SK-N-SH treated with all-trans-retinoic acid at 6 μM for 48 hours (cell line): ENCODE data around the gene AATF.

ENCODE experiments used
- ATAC-seq: fragments of 200-7000 bp; cut with Tn5 transposase; 3 replicates; pipeline ENCODE4 v1.9.1; 2020; ENCODE audit warnings: mild to moderate bottlenecking, moderate library complexity
- ARNTL ChIP-seq: fragments of 450-650 bp; formaldehyde crosslinking; IDR thresholded peaks from 2 replicates; pipeline ENCODE4 v1.5.0; 2020; ENCODE audit warnings: low read depth, mild to moderate bottlenecking, moderate library complexity, borderline replicate concordance
- BACH2 ChIP-seq: fragments of 250-450 bp; sonication (Bioruptor Pico); IDR thresholded peaks from 2 replicates; pipeline ENCODE4 v1.9.0; 2021; ENCODE audit warnings: mild to moderate bottlenecking, borderline replicate concordance
- CSDC2 ChIP-seq: fragments of 250-450 bp; sonication (Bioruptor Pico); IDR thresholded peaks from 2 replicates; pipeline ENCODE4 v1.5.0; 2020; ENCODE audit warnings: mild to moderate bottlenecking, moderate library complexity
- ESRRG ChIP-seq: fragments of 250-450 bp; sonication (Bioruptor Pico); IDR thresholded peaks from 2 replicates; pipeline ENCODE4 v1.6.1; 2021; ENCODE audit warnings: mild to moderate bottlenecking
- GLIS3 ChIP-seq: fragments of 250-450 bp; sonication (Bioruptor Pico); IDR thresholded peaks from 2 replicates; pipeline ENCODE4 v1.5.0; 2020; ENCODE audit warnings: mild to moderate bottlenecking, moderate library complexity
- ISL1 ChIP-seq: fragments of 250-450 bp; sonication (Bioruptor Pico); IDR thresholded peaks from 2 replicates; pipeline ENCODE4 v2.1.2; 2022; ENCODE audit warnings: mild to moderate bottlenecking, moderate library complexity
- OSR1 ChIP-seq: fragments of 250-450 bp; sonication (Bioruptor Pico); IDR thresholded peaks from 2 replicates; pipeline ENCODE4 v1.8.0; 2022; ENCODE audit warnings: moderate library complexity, mild to moderate bottlenecking, inconsistent platforms
- PPARA ChIP-seq: fragments of 250-450 bp; sonication (Bioruptor Pico); IDR thresholded peaks from 2 replicates; pipeline ENCODE4 v1.5.0; 2020; ENCODE audit warnings: mild to moderate bottlenecking, borderline replicate concordance
- RARB ChIP-seq: fragments of 250-450 bp; sonication (Bioruptor Pico); IDR thresholded peaks from 2 replicates; pipeline ENCODE4 v1.8.0; 2021; ENCODE audit warnings: mild to moderate bottlenecking, moderate library complexity
- TCF4 ChIP-seq: fragments of 250-450 bp; sonication (Bioruptor Pico); IDR thresholded peaks from 2 replicates; pipeline ENCODE4 v1.8.0; 2021; ENCODE audit warnings: mild to moderate bottlenecking, moderate library complexity, borderline replicate concordance
- TOX ChIP-seq: fragments of 250-450 bp; sonication (Bioruptor Pico); IDR thresholded peaks from 2 replicates; pipeline ENCODE4 v1.8.0; 2021; ENCODE audit warnings: mild to moderate bottlenecking, moderate library complexity, borderline replicate concordance
- ZC3H10 ChIP-seq: fragments of 250-450 bp; sonication (Bioruptor Pico); IDR thresholded peaks from 2 replicates; pipeline ENCODE4 v1.5.1; 2021; ENCODE audit warnings: mild to moderate bottlenecking, moderate library complexity
- ZFP3 ChIP-seq: fragments of 250-450 bp; sonication (Bioruptor Pico); IDR thresholded peaks from 2 replicates; pipeline ENCODE4 v1.5.0; 2020; ENCODE audit warnings: mild to moderate bottlenecking, moderate library complexity
- ZFP30 ChIP-seq: fragments of 450-650 bp; formaldehyde crosslinking; IDR thresholded peaks from 2 replicates; pipeline ENCODE4 v1.5.0; 2022; ENCODE audit warnings: mild to moderate bottlenecking, moderate library complexity
- ZNF565 ChIP-seq: fragments of 450-650 bp; formaldehyde crosslinking; conservative IDR thresholded peaks from 2 replicates; pipeline ENCODE4 v1.5.0; 2020; ENCODE audit warnings: low read depth, mild to moderate bottlenecking, moderate library complexity
- ZNF70 ChIP-seq: fragments of 450-650 bp; formaldehyde crosslinking; IDR thresholded peaks from 2 replicates; pipeline ENCODE4 v1.5.0; 2020; ENCODE audit warnings: mild to moderate bottlenecking, moderate library complexity
- ZNF8 ChIP-seq: fragments of 450-650 bp; formaldehyde crosslinking; IDR thresholded peaks from 2 replicates; pipeline ENCODE4 v1.5.0; 2020; ENCODE audit warnings: mild to moderate bottlenecking, moderate library complexity
- TF ChIP-seq, protein P1 (sequence below): fragments of 250-450 bp; sonication (Bioruptor Pico); IDR thresholded peaks from 2 replicates; pipeline ENCODE4 v1.5.0; 2020; ENCODE audit warnings: mild to moderate bottlenecking, moderate library complexity
- TF ChIP-seq, protein P2 (sequence below): fragments of 250-450 bp; sonication (Bioruptor Pico); IDR thresholded peaks from 2 replicates; pipeline ENCODE4 v1.8.0; 2021; ENCODE audit warnings: low read depth, mild to moderate bottlenecking, moderate library complexity, borderline replicate concordance
- TF ChIP-seq, protein P3 (sequence below): fragments of 250-450 bp; sonication (Bioruptor Pico); IDR thresholded peaks from 2 replicates; pipeline ENCODE4 v1.8.0; 2020; ENCODE audit warnings: mild to moderate bottlenecking, moderate library complexity, borderline replicate concordance
- TF ChIP-seq, protein P4 (sequence below): fragments of 250-450 bp; sonication (Bioruptor Pico); IDR thresholded peaks from 2 replicates; pipeline ENCODE4 v1.5.1; 2020; ENCODE audit warnings: low read depth, mild to moderate bottlenecking, moderate library complexity

The AATF gene

DNA sequence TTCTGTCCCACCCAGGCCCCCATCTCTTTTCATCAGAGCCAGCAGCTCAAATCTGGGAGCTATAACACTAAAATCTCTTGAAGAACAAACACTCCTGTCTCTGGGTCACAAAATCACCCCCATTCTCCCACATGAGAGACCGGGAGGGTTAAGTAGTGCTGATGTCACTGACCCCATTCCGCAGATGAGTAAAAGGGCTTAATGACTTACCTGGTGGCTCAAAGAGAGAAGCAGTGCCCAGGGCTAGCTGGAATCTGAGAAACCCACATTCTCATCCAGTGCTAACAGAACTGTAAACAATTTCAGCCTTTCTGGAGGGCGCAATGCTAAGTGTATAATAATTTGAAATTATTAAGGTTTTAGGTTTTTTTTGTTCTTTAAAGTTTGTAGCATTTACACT, 37.8 kb upstream of the AATF start:
- TF ChIP-seq ZNF8 (no peak), ZFP30 (no peak), CSDC2 (CRISPR knock-in tag) (no peak), TOX (no peak), ZC3H10 (CRISPR knock-in tag) (no peak), ESRRG (CRISPR knock-in tag) (no peak), TCF4 (CRISPR knock-in tag) (no peak), ISL1 (CRISPR knock-in tag) (no peak), RARB (CRISPR knock-in tag) (no peak), ARNTL (CRISPR knock-in tag) (no peak), GLIS3 (CRISPR knock-in tag) (no peak), ZNF70 (no peak), ZNF565 (CRISPR knock-in tag) (no peak)
- TF ChIP-seq, protein P1, sequence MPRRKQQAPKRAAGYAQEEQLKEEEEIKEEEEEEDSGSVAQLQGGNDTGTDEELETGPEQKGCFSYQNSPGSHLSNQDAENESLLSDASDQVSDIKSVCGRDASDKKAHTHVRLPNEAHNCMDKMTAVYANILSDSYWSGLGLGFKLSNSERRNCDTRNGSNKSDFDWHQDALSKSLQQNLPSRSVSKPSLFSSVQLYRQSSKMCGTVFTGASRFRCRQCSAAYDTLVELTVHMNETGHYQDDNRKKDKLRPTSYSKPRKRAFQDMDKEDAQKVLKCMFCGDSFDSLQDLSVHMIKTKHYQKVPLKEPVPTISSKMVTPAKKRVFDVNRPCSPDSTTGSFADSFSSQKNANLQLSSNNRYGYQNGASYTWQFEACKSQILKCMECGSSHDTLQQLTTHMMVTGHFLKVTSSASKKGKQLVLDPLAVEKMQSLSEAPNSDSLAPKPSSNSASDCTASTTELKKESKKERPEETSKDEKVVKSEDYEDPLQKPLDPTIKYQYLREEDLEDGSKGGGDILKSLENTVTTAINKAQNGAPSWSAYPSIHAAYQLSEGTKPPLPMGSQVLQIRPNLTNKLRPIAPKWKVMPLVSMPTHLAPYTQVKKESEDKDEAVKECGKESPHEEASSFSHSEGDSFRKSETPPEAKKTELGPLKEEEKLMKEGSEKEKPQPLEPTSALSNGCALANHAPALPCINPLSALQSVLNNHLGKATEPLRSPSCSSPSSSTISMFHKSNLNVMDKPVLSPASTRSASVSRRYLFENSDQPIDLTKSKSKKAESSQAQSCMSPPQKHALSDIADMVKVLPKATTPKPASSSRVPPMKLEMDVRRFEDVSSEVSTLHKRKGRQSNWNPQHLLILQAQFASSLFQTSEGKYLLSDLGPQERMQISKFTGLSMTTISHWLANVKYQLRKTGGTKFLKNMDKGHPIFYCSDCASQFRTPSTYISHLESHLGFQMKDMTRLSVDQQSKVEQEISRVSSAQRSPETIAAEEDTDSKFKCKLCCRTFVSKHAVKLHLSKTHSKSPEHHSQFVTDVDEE (CRISPR knock-in tag), result no peak
- ATAC-seq, result no peak

DNA sequence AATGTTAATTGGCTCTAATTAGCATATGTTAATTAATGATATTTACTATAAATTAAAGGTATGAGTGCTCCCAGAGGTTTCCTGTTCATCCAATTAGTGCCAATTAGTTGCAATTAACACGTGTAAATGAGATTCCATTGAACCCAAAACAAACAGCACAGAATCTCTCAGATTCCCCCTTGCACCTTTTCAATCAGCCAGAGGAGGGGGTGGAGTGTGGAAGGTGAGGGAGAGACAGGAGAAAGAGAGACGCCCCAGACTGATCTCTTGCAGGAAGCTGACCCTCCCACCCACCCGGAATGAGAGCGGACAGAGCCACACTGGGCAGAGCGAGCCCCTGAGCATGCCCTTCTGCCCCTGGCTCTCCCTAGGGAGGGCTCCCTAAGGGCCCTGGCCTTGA, 35.6 kb upstream of the AATF start:
- ATAC-seq, result no peak
- TF ChIP-seq, protein P2, sequence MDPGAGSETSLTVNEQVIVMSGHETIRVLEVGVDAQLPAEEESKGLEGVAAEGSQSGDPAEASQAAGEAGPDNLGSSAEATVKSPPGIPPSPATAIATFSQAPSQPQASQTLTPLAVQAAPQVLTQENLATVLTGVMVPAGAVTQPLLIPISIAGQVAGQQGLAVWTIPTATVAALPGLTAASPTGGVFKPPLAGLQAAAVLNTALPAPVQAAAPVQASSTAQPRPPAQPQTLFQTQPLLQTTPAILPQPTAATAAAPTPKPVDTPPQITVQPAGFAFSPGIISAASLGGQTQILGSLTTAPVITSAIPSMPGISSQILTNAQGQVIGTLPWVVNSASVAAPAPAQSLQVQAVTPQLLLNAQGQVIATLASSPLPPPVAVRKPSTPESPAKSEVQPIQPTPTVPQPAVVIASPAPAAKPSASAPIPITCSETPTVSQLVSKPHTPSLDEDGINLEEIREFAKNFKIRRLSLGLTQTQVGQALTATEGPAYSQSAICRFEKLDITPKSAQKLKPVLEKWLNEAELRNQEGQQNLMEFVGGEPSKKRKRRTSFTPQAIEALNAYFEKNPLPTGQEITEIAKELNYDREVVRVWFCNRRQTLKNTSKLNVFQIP (CRISPR knock-in tag), result no peak
- TF ChIP-seq ZFP3 (CRISPR knock-in tag) (no peak), OSR1 (CRISPR knock-in tag) (no peak), ZNF70 (no peak), ZFP30 (no peak), TCF4 (CRISPR knock-in tag) (no peak), GLIS3 (CRISPR knock-in tag) (no peak), CSDC2 (CRISPR knock-in tag) (no peak), ZNF565 (CRISPR knock-in tag) (no peak), ESRRG (CRISPR knock-in tag) (no peak), ISL1 (CRISPR knock-in tag) (no peak), PPARA (no peak)
- TF ChIP-seq, protein P3, sequence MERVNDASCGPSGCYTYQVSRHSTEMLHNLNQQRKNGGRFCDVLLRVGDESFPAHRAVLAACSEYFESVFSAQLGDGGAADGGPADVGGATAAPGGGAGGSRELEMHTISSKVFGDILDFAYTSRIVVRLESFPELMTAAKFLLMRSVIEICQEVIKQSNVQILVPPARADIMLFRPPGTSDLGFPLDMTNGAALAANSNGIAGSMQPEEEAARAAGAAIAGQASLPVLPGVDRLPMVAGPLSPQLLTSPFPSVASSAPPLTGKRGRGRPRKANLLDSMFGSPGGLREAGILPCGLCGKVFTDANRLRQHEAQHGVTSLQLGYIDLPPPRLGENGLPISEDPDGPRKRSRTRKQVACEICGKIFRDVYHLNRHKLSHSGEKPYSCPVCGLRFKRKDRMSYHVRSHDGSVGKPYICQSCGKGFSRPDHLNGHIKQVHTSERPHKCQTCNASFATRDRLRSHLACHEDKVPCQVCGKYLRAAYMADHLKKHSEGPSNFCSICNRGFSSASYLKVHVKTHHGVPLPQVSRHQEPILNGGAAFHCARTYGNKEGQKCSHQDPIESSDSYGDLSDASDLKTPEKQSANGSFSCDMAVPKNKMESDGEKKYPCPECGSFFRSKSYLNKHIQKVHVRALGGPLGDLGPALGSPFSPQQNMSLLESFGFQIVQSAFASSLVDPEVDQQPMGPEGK (CRISPR knock-in tag), result no peak
- TF ChIP-seq, protein P1 (CRISPR knock-in tag), result no peak

DNA sequence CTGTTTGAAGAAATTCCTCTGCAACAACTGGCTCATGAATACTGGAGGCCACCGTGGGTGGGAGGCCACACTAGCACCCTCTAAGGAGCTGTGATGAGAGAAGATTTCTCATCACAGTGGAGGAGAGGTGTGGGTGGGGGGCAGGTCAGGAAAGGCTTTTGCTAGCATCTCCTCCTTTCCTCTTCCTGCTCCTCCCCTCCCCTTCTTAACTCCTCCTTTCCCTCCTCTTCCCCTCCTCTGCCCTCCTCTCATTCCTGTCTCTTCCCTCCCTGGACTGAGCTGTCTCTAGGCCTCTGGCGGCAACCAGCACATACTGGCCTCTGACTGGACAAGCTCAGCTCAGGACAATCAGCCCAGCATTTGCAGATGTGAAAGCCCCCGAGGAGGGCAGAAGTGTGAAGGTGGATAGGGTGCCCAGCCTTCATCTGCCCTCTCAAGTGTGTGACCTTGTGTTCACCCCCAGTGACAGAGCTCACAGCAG, 30.5 kb upstream of the AATF start:
- peak; percentile 62 for ATAC-seq
- TF ChIP-seq ZFP3 (CRISPR knock-in tag) (no peak), PPARA (no peak), CSDC2 (CRISPR knock-in tag) (no peak), TCF4 (CRISPR knock-in tag) (no peak), ISL1 (CRISPR knock-in tag) (no peak), ZNF8 (no peak), BACH2 (no peak), TOX (no peak)
- TF ChIP-seq, protein P4, sequence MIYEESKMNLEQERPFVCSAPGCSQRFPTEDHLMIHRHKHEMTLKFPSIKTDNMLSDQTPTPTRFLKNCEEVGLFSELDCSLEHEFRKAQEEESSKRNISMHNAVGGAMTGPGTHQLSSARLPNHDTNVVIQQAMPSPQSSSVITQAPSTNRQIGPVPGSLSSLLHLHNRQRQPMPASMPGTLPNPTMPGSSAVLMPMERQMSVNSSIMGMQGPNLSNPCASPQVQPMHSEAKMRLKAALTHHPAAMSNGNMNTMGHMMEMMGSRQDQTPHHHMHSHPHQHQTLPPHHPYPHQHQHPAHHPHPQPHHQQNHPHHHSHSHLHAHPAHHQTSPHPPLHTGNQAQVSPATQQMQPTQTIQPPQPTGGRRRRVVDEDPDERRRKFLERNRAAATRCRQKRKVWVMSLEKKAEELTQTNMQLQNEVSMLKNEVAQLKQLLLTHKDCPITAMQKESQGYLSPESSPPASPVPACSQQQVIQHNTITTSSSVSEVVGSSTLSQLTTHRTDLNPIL (CRISPR knock-in tag), result no peak
